Islet precursor cell (in vitro differentiated cells): ENCODE data around the gene CCDC33.

ENCODE experiments used
- DNase-seq: peaks from one replicate; pipeline ENCODE4 v3.0.0-alpha.2; 2018

CCDC33 gene

DNA sequence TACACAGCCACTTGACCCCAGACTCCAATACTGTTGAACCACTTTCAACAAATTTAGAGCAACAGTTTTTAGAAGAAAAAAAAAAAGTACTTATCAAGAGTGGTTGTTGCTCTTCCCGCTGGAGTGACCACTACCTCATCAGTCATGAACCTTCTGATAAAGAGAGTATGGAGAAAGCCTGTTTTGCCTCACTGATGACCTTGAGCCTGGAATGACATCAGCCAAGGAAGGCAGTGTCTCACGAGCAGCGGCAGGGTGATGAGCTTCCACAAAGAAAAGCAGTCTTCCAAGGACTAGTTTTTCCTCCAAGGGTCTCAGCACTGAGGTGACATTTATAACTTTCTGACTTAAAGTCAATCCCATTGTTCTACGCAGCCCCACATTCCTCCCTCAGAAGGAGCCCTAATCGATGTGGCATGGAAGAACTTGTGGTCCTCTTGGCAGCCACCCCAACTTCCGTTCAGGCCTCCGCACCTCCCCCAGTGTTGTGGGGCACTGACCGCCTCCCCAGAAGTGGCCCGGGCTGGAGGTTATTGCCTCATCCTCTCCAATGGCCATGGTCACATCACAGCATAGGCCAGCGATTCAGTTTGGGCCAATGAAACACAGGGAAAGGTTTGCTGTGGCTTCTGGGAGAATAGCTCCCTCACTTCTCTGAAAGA is 133.1 kb downstream of the CCDC33 start:
- DNase-seq = no peak

DNA sequence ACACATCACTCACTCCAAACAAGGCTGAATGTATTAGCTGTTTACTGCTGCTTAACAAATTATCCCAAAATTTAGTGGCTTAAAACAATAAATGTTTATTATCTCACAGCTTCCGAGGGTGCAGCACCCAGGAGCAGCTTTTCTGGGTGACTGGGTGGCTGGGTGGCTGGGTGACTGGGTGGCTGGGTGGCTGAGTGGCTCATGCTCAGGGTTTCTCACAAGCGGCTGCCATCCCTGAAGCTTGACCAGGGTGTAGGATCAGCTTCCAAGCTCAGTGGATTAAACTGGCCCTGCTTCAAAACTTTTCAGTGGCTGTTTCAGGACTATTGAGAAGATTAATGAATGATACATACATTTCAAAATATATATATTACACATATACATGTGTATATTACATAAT is 133.6 kb downstream of the CCDC33 start:
- no peak for DNase-seq

DNA sequence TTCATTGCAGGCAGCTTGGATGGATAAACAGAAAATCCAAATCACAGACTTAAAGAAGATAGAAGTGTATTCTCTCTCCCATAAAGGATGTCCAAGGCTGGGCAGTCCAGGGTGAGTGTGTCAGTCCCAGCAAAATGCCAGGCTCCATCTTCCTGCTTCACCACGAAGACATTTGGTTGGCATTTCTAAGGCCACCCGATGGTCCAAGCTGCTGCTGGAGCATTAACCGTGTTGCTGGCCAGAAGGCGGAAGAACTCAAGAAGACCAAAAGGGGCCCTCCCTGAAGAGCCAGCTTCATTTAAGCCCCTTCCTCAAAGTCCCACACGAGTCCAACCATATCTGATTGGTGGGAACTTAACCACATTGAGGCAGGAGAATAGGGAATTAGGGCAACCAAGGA is 134.3 kb downstream of the CCDC33 start:
- no peak for DNase-seq

DNA sequence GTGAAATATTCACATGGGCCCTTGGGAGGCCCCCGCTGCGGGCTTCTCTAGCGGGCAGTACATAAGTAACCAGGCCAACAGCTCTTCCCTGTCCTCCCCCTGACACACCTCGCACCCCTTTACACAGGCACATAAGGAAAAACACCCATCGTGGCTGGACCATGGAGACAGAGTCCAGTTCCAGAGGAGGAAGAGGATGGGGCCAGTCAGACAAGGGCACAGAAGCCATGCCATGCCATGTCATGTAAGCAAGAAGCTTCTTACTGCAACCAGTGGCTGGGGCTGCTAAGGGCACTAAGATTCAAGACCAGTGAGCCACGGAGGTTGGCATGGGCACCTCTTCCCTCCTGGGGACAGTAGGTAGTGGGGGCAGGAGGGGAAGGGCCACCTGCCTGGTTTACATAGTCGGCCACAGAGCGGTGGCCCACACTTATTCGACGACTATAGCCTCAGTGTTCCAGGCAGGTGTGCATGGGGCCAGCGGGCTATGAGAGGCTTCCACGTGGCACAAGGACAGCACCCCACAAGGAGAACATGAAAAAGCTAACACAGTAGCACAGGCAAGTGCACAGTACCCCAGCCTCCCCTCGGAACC is 137.0 kb downstream of the CCDC33 start:
- no peak for DNase-seq

DNA sequence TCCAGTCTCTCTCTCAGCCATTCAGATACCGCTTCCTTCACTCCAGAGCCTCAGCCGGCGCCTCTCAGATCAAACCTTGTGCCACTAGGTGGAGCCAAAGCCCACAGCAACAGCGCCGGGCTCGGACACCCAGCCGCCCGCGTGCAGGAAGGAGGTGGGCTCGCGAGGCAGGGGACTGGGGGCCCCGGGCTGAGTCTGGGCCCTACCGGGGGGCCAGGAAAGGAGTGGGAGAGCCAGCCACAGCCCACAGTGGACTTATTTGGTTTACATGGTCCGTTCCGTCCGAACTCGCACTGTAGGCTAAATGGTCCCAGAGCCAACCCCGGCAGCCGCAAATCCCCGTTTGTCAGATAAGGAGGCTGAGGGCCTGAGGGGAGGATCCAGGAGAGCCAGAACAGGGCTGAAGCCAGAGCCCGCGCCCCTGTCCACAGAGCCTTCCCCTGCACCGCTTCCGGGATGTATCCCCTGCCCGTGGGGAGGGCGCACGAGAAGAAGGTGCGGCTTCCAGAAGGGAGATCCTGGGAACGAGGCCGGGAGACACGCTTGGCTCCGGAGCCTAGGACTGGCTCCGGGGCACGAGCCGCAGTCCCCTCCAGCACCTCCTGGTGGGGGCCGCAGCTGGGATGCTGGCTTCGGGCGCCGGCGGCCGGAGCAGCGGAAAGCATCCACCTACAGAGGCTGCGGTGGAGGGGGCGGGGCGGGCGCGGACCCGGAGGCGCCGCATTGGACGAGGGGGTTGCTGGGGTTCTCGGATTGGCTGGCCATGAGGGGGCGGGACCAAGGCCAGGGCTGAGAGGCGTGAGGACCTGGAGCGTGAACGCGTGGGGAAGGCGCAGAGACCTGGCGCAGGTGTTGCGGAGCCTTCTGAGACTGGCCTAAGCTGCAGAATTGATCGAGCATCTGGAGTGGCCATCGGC is 137.9 kb downstream of the CCDC33 start:
- DNase-seq = peak; percentile 98

DNA sequence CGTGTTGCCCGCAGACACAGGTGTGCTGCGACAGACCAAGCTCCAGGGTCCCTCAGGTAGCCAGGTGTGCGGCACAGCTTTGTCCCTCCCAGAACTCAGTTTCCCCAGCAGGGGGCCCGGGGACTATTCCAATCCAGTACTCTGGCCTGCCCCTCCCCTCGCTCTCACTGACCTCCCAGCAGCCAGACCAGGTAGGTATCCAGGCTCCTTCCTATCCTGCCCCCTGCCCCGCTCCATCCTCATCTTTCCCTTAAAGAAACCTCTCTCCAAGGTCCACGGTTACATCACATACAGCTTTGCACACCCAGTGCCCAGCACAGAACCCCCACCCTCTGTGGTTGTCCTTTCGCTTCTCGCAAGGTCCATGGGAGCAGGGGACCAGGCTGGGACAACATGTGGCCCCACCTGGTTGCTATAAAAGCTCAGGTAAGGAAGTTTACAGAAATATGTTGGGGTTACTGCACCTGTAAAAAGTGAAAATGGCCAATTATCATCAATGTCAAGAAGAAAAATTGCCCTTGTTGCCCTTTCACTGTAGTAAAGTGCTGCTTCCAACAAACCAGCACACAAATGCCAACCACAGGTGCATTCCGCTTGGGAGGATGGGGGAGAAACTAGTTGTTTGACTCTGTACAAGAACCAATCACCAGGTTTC is 138.6 kb downstream of the CCDC33 start:
- DNase-seq = no peak

DNA sequence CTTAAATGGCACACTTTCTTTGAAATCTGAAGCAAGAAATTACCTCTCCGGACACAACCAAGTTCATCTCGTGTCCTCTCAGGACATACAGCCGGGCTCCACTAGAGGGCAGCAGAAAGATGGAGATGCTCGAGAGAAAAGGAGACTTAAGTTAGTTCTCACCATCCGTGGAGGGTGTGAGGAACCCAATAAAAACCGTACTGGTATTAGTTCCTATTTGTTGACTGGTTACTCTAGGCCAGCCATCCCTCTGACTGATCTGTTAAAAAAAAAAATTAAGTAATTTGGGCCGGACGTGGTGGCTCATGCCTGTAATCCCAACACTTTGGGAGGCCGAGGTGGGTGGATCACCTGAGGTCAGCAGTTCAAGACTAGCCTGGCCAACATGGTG is 139.2 kb downstream of the CCDC33 start:
- DNase-seq = peak; percentile 92

DNA sequence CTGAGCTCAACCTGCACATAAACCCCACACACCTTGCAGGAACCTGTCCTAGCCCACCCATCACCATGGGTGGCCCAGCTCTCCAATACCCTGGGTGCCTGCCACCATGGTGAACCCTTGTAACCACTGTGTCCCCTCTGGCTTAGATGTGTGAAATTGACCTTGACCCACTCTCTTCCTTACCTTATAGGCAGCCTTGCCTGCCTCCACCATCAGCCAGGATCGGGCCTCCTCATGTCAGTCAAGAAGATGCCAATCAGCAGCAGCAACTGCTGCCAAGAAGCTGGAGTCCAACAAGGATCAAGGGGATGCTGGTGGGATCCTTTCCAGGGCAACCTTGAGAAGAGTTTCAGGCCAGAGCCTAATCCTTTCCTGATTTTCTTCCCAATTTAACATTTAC is 140.1 kb downstream of the CCDC33 start:
- no peak for DNase-seq

DNA sequence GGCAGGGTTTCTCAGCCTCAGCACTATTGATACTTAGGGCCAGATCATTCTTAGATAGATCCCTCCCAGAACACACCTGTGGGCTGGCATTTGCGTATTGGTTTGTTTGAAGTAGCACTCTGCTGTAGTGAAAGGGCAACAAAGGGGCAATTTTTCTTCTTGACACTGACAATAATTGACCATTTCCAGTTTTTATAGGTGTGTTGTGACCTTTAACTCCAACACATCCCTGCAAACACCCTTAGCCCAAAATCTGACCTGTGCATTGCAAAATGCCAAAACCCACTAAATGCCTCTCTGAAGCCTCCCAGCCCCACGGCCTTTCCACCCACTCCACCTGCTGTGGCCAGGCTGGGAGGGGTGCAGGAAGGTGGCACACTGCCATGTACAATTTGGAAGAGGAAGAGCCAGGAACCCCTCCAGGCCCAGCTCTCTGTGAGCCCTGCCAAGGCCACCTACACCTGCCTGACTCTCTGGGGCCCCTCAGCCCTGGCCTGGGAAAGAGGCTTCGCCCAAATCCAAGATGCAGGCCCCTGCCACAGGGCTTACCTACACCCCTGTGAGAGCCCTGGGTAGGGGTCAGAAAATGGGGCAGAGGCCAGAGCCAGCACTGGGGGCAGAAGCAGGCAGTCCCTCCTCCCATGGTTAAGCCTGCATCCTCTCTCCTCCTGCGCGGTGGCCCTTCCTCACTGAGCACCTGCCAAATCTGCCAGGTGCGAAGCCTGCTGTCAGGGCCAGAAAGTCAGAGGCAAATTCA is 140.9 kb downstream of the CCDC33 start:
- no peak for DNase-seq

DNA sequence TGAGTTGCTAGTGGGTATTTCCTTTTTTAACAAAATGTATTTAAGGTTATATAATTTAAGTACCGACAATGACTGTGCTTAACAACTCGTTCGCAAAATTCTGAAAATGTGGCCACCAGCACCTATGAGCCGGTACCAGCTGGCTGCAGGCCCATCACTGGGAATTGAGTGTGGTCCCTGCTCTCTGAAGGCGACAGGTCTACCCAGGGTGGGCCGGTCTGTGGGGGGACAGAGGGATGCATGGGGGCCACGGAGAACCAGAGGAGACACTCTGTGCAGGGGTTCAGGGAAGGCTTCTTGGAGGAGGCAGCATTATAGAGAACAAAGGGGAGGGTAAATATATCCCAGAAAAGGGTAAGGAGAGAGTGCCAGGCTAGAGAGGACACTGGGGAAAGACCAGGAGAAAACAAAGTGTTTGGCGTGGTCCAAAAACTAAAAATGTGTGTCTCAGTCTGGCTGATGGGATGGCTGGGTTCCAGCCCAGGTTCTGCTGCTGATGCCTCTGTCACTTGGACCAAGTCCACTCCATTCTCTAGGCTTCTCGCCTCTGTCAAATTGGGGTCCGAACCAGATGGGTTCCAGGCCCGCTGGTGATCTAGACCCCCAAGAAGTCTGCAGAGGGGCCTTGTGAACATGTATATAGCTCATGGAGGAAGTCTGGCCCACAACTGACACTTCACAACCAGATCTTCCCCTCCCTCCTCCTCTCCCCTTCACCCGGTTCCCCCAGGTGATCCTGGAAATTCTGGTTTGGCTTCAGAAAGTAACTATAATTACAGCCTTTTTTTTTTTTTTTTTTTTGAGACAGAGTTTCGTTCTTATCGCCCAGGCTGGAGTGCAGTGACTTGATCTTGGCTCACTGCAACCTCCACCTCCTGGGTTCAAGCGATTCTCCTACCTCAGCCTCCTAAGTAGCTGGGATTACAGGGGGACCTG is 142.0 kb downstream of the CCDC33 start:
- DNase-seq = no peak

DNA sequence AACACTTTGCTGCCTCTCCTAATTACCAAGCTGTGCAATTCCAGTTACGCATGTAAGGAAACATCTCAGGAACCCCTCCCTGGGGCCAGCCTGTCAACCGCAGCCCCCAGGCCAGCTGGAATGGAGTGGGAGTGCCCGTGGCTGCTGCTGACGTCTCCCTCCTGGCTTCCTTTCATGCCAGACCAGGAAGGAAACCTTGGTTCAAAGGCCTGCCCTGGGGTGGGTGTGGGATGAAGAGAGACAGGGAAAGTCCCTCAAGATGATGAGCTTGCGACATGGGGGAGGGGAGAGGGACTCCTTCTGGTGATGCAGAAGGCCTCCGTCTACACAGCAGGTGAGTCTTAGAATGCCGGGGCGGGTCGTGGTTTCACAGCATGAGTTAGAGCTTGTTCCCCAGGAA is 142.7 kb downstream of the CCDC33 start:
- DNase-seq = peak; percentile 98

DNA sequence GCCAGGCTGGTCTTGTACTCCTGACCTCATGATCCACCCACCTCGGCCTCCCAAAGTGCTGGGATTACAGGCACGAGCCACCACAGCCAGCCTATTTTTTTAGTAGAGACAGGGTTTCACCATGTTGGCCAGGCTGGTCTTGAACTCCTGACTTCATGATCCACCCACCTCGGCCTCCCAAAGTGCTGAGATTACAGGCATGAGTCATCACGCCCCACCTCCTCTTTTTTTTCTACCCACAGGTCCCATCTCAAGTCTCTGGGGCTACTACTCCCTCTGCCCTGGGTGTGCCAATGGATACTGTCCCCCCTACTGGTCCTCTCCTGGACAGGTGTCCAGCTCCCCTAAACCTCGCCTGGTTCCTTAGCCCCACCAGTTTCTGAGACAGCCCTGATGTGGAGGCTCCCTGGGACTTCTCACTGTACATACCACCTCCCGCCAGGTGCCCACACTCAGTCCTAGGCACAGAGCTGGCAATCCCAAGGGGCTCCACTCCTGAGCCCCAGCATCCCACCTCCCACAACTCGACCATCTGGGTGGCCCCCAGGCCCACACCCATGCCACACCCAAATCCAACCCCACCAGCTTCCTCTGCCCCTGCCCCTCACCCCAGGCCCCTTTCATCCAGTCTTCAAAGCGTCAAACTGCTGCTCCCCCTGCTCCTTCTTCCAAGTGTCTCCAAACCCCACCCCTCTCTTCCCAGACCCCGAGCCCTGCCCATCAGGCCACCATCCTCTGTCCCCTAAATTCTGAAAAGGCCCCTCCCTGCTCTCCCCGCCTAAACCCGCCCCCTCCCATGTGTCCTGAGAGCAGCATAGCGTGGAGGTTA is 144.4 kb downstream of the CCDC33 start:
- peak; percentile 60 for DNase-seq

DNA sequence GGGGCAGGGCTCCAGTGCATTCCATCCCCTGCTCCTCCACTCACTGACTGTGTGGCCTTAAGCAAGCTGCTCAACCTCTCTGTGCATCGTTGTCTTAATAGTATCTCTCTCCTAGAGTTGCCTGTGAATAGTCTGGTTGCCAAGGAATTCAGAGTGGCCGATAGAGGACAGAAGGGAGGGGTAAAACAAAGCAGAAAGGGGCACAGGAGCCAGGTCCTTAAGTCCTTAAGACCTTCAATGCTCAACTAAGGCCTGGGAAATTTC is 145.0 kb downstream of the CCDC33 start:
- DNase-seq = no peak

DNA sequence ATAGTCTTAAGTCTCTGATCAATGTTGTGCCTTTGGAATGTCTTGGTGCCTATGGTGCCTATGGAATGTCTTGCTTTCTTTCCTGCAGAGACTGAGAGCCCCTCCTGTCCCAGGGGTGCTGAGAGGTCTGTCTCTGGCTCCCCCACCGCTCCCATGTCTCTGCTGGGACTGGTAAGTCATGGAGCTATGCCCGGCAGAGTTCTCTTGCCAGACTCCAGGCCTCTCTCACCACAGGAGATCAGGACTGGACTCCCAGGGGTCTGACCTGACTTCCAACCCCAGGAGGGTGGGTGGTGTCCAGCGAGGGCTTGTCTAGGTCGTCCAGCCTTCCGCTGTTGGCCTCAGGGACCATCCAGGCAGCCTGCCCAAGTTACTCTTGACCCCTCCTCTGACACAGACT is 145.4 kb downstream of the CCDC33 start:
- DNase-seq = peak; percentile 55

DNA sequence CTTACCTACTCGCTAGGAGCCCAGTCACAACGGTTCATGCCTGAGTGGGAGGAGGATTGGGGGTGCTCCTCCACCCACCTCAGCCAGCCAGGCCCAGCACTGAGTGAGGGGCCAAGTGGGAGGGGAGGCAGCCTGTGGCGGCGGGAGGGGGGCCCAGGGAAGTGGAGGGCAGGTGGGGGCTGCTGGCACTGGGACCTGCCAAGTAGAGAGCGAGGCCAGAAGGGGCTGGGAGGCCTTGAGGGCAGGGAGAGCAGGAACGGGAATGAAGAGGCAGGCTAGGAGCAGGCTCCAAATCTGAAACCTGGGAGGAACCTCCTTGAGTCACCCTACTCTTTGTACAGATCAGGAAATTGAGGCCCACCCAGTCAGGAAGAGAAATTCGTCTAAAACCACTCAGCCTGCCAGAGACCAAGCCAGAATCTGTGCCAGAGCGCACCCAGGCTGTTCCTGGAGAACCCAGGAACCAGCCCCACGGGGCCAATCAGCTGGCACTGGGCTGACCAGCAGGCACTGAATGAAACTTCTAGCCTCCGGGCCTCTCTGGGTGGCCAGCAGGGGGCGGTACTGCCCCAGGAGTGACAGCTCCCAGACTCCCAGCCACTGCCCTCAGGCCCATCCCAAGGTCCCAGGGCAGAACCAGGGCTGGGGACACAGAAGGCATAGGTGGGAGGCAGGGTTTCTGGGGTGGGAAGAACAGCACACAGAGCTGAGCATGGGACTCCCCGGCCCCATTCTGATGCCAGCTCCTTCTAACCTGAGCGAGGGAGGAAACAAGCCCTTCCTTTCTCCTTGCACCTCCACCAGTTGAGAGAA is 146.1 kb downstream of the CCDC33 start:
- peak; percentile 95 for DNase-seq

DNA sequence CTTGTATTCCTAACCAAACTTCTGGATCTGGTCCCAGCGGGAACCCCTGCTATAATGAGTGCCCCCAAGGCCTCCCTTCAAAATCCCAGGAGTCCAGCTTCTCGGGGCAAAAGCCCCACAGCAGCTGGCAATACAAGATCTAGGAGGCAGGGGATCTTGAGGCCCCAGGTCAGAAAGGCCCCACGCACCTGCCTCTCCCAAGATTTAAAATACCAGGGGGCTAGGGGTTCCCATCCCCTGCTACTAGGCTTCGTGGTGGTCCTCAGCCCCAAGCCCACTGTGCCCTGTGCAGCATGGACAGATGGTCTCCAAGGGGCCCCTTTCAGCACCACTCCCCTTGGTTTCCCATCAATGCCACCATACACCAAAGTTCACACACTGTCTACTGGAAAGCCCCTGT is 147.2 kb downstream of the CCDC33 start:
- no peak for DNase-seq

DNA sequence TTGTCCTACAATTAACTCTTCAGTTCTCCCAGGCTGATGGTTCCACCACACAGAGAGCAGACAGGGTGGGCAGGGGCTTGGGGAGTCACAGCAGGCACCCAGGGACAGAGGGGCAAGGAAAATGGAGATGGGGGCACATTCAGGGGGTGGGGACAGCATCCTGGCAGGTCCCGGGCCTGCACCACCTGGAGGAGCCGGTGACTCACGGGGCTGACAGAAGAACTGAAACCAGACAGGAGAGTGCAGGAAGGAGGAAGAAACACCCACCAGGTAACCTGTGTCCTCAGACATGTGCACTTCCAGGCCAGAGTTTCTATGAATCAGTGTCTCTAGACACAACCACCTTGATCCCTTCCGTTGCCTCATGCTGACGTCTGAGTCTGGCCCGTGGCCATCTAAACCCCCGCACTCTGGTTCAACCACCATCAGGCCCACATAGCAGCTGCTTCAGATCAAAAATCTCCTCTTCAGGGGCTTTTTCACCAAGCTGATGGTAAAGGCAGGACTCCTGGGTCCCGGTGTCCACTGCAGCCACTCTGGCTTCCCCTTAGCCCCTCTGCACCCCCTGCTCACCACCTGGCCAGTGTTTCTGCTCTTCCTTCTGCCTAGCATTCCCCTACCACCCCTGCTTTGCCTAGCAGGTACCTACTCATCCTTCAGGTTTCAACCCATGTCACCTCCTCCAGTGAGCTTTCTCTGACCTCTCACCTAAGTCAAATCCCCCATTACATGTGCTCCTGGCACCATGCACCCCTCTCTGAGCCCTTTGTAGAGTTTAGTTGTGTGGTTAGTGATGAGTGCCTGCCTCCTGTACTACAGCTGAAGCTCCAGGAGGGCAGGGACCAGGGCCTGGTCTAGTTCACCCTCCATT is 147.8 kb downstream of the CCDC33 start:
- peak; percentile 88 for DNase-seq

DNA sequence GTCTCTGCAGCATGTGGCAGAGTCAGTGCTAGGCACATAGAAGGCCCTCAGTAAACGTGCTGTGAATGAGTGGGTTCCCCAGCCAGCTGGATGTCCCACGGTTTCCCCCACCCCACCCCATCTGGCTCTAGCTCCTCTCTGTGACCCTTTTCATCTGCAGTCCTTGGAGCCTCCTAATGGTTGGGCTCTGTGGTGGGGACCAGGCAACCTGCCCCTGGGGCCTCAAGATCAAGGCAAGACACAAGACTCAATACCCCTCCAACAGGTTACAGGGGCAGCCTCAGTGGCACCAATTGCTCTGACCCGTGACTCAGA is 148.4 kb downstream of the CCDC33 start:
- no peak for DNase-seq
